ENCODE data around the gene USP15. TPM values are rescaled to one million over a fixed set of nuclear protein-coding genes. Genes with fewer than 3 reads are reported as not detected.

Gene USP15
- polyA plus RNA-seq (ENCODE audit: insufficient read length in 3 of 3), result 10 to 100 TPM; 47.8 to 54.8 (median 51.8) TPM

- peak; percentile 83 to 93 (median 90) for DNase-seq (ENCODE audit: low read depth in 3 of 3, low spot score in 2 of 3)
Observed at GRCh38 chr12:62259993-62260732, at the start of gene USP15. Gene USP15, plus strand, starts transcription at chr12:62260404. Its CDS starts 11 bp downstream, at chr12:62260415.

- DNase-seq (ENCODE audit: low read depth in 3 of 3, low spot score in 2 of 3), result no peak
Observed at GRCh38 chr12:62210422-62210821, 49.8 kb upstream of the USP15 start.

- no peak for DNase-seq (ENCODE audit: low read depth in 3 of 3, low spot score in 2 of 3)
Observed at GRCh38 chr12:62211510-62211909, 48.7 kb upstream of the USP15 start.

GRCh38 chr12:62214846-62215245, 45.4 kb upstream of the USP15 start:
- DNase-seq (ENCODE audit: low read depth in 3 of 3, low spot score in 2 of 3), result no peak

- DNase-seq (ENCODE audit: low read depth in 3 of 3, low spot score in 2 of 3), result peak in 1 of 3 donors; percentile 10
Observed at GRCh38 chr12:62215506-62215905, 44.7 kb upstream of the USP15 start.

GRCh38 chr12:62217466-62218194, 42.6 kb upstream of the USP15 start:
- DNase-seq (ENCODE audit: low read depth in 3 of 3, low spot score in 2 of 3), result no peak

- no peak for DNase-seq (ENCODE audit: low read depth in 3 of 3, low spot score in 2 of 3)
Observed at GRCh38 chr12:62221107-62221506, 39.1 kb upstream of the USP15 start.

- DNase-seq (ENCODE audit: low read depth in 3 of 3, low spot score in 2 of 3), result no peak
Observed at GRCh38 chr12:62224601-62225000, 35.6 kb upstream of the USP15 start.

GRCh38 chr12:62227091-62227490, 33.1 kb upstream of the USP15 start:
- no peak for DNase-seq (ENCODE audit: low read depth in 3 of 3, low spot score in 2 of 3)

- DNase-seq (ENCODE audit: low read depth in 3 of 3, low spot score in 2 of 3), result no peak
Observed at GRCh38 chr12:62230652-62231051, 29.6 kb upstream of the USP15 start.

- no peak for DNase-seq (ENCODE audit: low read depth in 3 of 3, low spot score in 2 of 3)
Observed at GRCh38 chr12:62232143-62232729, 28.0 kb upstream of the USP15 start.

GRCh38 chr12:62233805-62234204, 26.4 kb upstream of the USP15 start:
- DNase-seq (ENCODE audit: low read depth in 3 of 3, low spot score in 2 of 3), result no peak

GRCh38 chr12:62239571-62239970, 20.6 kb upstream of the USP15 start:
- no peak for DNase-seq (ENCODE audit: low read depth in 3 of 3, low spot score in 2 of 3)

GRCh38 chr12:62247281-62248045, 12.7 kb upstream of the USP15 start:
- DNase-seq (ENCODE audit: low read depth in 3 of 3, low spot score in 2 of 3), result no peak

GRCh38 chr12:62248873-62249272, 11.3 kb upstream of the USP15 start:
- DNase-seq (ENCODE audit: low read depth in 3 of 3, low spot score in 2 of 3), result no peak

- DNase-seq (ENCODE audit: low read depth in 3 of 3, low spot score in 2 of 3), result no peak
Observed at GRCh38 chr12:62249419-62249818, 10.8 kb upstream of the USP15 start.

GRCh38 chr12:62250671-62251608, 9.3 kb upstream of the USP15 start:
- no peak for DNase-seq (ENCODE audit: low read depth in 3 of 3, low spot score in 2 of 3)

- DNase-seq (ENCODE audit: low read depth in 3 of 3, low spot score in 2 of 3), result no peak
Observed at GRCh38 chr12:62251609-62251958, 8.6 kb upstream of the USP15 start.

GRCh38 chr12:62252576-62252975, 7.6 kb upstream of the USP15 start:
- DNase-seq (ENCODE audit: low read depth in 3 of 3, low spot score in 2 of 3), result no peak

- DNase-seq (ENCODE audit: low read depth in 3 of 3, low spot score in 2 of 3), result no peak
Observed at GRCh38 chr12:62254967-62255366, 5.2 kb upstream of the USP15 start.

All from right renal cortex interstitium (tissue), 3 donors.